ENCODE results near the gene SIGLEC15.

The SIGLEC15 gene

GRCh38 chr18:45788861-45789260 lies 36.6 kb upstream of the SIGLEC15 start:
- ATAC-seq, result no peak
- no peak for TF ChIP-seq ZNF565 (CRISPR knock-in tag; conservative IDR thresholded peaks at IDR 0.05; ENCODE audit: low read depth)
- TF ChIP-seq OSR1 (CRISPR knock-in tag; IDR thresholded peaks at IDR 0.05), result no peak
- TF ChIP-seq CSDC2 (CRISPR knock-in tag; IDR thresholded peaks at IDR 0.05), result no peak
- no peak for TF ChIP-seq PPARA (CRISPR knock-in tag; IDR thresholded peaks at IDR 0.05; ENCODE audit: borderline replicate concordance)
- TF ChIP-seq ISL1 (CRISPR knock-in tag; IDR thresholded peaks at IDR 0.05), result no peak
- no peak for TF ChIP-seq ZFP30 (CRISPR knock-in tag; IDR thresholded peaks at IDR 0.05)
- TF ChIP-seq ZNF8 (CRISPR knock-in tag; IDR thresholded peaks at IDR 0.05), result no peak
- TF ChIP-seq BACH2 (CRISPR knock-in tag; IDR thresholded peaks at IDR 0.05; ENCODE audit: borderline replicate concordance), result no peak
- no peak for TF ChIP-seq ESRRG (CRISPR knock-in tag; IDR thresholded peaks at IDR 0.05)
- TF ChIP-seq CSRNP3 (CRISPR knock-in tag; IDR thresholded peaks at IDR 0.05), result no peak
- TF ChIP-seq POU6F1 (CRISPR knock-in tag; IDR thresholded peaks at IDR 0.05; ENCODE audit: borderline replicate concordance, low read depth), result no peak
- TF ChIP-seq GLIS3 (CRISPR knock-in tag; IDR thresholded peaks at IDR 0.05), result no peak
- no peak for TF ChIP-seq TOX (CRISPR knock-in tag; IDR thresholded peaks at IDR 0.05; ENCODE audit: borderline replicate concordance)

- ATAC-seq, result peak; percentile 19; the same call in 1 of the 3 replicates
- TF ChIP-seq ZC3H10 (CRISPR knock-in tag; IDR thresholded peaks at IDR 0.05), result no peak
- TF ChIP-seq BACH2 (CRISPR knock-in tag; IDR thresholded peaks at IDR 0.05; ENCODE audit: borderline replicate concordance), result no peak
- TF ChIP-seq OSR1 (CRISPR knock-in tag; IDR thresholded peaks at IDR 0.05), result no peak
- no peak for TF ChIP-seq ZFP3 (CRISPR knock-in tag; IDR thresholded peaks at IDR 0.05)
- no peak for TF ChIP-seq ISL1 (CRISPR knock-in tag; IDR thresholded peaks at IDR 0.05)
- no peak for TF ChIP-seq PPARA (CRISPR knock-in tag; IDR thresholded peaks at IDR 0.05; ENCODE audit: borderline replicate concordance)
- TF ChIP-seq PATZ1 (CRISPR knock-in tag; IDR thresholded peaks at IDR 0.05; ENCODE audit: borderline replicate concordance), result no peak
- TF ChIP-seq TOX (CRISPR knock-in tag; IDR thresholded peaks at IDR 0.05; ENCODE audit: borderline replicate concordance), result no peak
- TF ChIP-seq RARB (CRISPR knock-in tag; IDR thresholded peaks at IDR 0.05), result no peak
- TF ChIP-seq ARNTL (CRISPR knock-in tag; IDR thresholded peaks at IDR 0.05; ENCODE audit: borderline replicate concordance, low read depth), result no peak
- TF ChIP-seq TSHZ2 (CRISPR knock-in tag; IDR thresholded peaks at IDR 0.05), result no peak
- no peak for TF ChIP-seq ZFP30 (CRISPR knock-in tag; IDR thresholded peaks at IDR 0.05)
- no peak for TF ChIP-seq SNAI2 (CRISPR knock-in tag; IDR thresholded peaks at IDR 0.05)
- TF ChIP-seq ESRRG (CRISPR knock-in tag; IDR thresholded peaks at IDR 0.05), result no peak
- TF ChIP-seq TCF4 (CRISPR knock-in tag; IDR thresholded peaks at IDR 0.05; ENCODE audit: borderline replicate concordance), result no peak
- TF ChIP-seq CREB5 (CRISPR knock-in tag; IDR thresholded peaks at IDR 0.05; ENCODE audit: low read depth), result no peak
Observed at GRCh38 chr18:45792506-45793263, 32.8 kb upstream of the SIGLEC15 start.
